HFF-Myc (cell line): ENCODE data around the gene FAAP20.

ENCODE experiments used
- DNase-seq: peaks from one replicate; pipeline ENCODE4 v3.0.0-alpha.2; 2011; ENCODE audit warnings: low read depth; ENCODE audit errors: extremely low read depth
- H3K4me3 ChIP-seq: replicated peaks from 2 replicates; pipeline ENCODE4 v1.5.1; 2011; ENCODE audit warnings: low read depth, mild to moderate bottlenecking, control low read depth, low read length
- TF ChIP-seq, protein P1 (sequence below): IDR thresholded peaks from 2 replicates; pipeline ENCODE4 v1.5.1; 2012; ENCODE audit warnings: mild to moderate bottlenecking, low read depth, low read length, control low read depth; ENCODE audit errors: missing control alignments

Gene FAAP20

DNA sequence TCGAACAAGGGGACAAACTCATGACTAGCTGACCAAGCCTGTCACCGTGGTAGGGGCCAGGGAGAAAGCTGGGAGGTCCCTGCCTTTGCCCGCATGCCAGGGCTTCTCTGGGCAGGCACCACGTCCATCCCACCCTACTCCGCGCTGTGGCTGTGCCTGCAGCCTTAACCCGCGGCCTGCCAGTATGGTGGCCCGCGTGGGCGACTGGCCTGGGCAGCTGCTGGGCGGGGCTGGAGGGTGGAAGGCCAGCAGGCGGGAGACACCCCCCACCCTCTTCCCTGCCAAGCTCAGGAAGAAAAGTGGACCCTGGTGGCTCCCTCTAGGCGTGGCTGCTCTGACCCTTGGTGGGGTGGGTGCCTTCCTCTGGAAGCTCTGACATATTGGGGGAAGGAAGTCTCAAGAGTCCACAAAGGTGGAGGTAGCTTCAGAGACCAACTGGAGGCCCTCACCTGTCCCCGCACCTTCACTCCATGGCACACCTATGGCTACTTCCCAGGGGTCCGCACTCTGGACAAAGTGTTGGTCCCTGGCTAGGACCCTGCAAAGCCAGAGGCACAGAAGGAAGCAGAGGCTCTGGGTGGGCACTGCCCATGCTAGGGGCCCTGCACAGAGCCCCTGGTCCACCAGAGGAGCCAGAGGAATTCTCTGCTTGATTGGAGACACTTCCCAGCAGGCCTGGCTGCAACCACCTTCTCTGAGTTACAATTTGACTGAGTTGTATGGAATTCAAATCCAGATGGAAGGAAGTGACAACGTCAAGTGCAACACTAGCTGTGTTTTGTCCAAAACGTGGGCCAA is 30.3 kb upstream of the FAAP20 start:
- DNase-seq, result no peak
- TF ChIP-seq, protein P1, sequence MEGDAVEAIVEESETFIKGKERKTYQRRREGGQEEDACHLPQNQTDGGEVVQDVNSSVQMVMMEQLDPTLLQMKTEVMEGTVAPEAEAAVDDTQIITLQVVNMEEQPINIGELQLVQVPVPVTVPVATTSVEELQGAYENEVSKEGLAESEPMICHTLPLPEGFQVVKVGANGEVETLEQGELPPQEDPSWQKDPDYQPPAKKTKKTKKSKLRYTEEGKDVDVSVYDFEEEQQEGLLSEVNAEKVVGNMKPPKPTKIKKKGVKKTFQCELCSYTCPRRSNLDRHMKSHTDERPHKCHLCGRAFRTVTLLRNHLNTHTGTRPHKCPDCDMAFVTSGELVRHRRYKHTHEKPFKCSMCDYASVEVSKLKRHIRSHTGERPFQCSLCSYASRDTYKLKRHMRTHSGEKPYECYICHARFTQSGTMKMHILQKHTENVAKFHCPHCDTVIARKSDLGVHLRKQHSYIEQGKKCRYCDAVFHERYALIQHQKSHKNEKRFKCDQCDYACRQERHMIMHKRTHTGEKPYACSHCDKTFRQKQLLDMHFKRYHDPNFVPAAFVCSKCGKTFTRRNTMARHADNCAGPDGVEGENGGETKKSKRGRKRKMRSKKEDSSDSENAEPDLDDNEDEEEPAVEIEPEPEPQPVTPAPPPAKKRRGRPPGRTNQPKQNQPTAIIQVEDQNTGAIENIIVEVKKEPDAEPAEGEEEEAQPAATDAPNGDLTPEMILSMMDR, result no peak
- no peak overlapping the region for H3K4me3 ChIP-seq

DNA sequence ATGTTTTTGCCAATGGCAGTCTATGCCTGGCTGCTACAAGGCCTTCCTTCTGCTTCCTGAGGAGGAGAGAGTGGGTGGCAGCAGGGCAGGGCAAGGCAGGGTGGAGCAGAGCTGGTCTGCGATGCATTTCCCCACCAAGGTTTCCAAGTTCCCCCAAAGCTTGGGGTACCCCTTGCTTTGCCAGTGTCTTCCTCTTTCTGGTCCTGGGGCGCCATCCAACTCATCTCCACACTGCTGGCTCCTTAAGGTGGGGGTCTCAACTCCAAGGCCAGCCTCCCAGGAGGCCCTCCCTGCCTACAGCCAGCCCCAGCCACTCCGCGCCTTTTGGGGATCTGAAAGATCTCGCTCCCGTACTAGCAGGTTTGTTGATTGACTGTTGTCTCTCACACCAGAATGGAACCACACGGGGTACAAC is 29.6 kb upstream of the FAAP20 start:
- TF ChIP-seq, protein P1, result no peak
- no peak for DNase-seq
- no peak overlapping the region for H3K4me3 ChIP-seq

DNA sequence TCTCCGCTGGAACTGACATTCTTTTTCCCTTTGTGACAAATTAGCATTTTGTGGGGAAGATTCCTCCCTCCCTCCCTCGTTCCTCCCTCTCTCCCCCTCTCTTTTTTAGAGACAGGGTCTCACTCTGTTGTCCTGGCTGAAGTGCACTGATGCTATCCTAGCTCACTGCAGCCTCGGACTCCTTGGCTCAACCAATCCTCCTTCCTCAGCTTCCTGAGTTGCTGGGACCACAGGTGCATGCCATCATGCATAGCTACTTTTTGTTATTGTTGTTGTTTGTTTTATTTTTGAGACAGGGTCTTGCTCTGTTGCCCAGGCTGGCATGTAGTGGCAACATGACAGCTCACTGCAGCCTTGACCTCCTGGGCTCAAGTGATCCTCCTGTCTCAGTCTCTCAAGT is 26.7 kb upstream of the FAAP20 start:
- no peak overlapping the region for H3K4me3 ChIP-seq
- DNase-seq, result no peak
- TF ChIP-seq, protein P1, result no peak

DNA sequence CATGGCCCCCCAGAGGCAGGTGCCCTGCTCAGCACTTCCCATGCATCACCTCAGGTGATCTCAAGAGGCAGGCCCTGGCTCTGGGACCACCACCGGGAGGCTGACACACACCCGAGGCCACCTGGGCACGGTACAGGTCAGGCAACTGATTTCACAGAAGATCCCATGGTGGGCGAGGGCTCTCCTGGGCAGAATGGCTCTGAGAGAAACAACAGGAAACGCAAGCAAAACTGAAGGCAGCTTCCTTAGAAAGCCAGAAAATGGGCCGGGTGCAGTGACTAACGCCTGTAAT is 22.1 kb upstream of the FAAP20 start:
- no peak for DNase-seq
- no peak overlapping the region for H3K4me3 ChIP-seq
- TF ChIP-seq, protein P1, result no peak

DNA sequence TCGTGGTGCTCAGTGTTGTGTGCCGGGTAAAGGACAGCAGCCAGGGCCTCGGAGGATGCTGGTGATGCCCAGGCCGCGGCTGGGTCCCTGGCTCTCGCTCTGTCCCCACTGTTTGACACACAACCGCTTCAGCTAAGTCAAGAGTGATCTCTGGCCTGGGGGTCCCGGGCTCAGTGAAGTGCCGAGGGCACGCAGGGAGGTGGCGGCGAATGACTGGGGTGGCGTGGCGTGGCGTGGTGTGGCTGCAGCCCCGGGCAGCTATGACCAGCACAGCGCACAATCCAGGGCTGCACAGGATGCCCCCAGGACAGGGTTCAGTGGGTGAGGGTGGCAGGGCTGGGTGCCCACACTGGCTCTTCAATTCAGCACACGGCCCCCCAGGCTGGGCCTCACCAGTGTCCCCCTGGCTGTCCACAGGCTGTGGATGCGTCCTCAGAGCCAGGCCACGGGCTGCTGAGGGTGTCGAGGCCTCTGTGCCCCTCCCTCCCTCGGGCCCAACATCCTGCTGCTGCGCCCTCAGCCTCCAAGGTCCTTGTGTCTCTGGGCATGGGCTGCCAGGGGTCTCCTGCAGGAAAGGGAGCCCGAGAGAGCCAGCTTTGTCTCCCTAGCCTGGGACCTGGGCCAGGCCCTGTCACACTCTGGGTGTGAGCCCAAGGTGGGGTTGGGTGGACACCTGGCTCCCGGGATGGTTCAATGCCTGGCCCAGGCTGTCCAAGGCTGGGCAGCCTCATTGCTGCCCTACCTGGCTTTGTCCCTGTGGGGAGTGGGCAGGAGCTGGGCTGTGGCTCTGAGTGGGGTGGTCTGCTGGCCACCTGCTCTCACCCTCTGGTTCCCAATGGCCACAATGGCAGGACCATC is 21.6 kb upstream of the FAAP20 start:
- TF ChIP-seq, protein P1, result no peak
- no peak overlapping the region for H3K4me3 ChIP-seq
- DNase-seq, result no peak

DNA sequence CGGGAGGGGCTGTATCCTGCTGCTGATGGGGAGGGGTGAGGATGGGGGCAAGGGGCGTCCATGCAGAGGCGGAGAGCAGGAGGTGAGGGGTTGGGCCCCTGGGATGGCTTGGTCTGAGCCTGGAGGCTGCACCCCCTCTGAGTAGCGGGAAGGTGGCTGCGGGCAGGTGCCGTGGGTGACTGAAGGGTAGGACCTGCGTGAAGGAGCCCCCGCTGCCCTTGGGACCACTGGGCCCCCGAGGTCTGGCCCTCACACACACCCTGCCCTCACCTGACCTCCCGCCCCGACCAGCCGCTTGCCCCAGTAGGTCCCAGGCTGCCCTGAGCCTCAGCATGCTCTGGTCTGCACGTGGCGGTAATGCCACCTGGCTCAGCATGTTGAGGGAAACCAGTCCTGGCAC is 20.8 kb upstream of the FAAP20 start:
- no peak overlapping the region for H3K4me3 ChIP-seq
- TF ChIP-seq, protein P1, result no peak
- no peak for DNase-seq
